ENCODE data around the gene CCDC88A.
"Not testable (repeated sequence)": the region's sequence is repeated elsewhere in the genome, so short reads cannot be mapped to it uniquely, and the experiment has no call there.

CCDC88A gene, protein sequence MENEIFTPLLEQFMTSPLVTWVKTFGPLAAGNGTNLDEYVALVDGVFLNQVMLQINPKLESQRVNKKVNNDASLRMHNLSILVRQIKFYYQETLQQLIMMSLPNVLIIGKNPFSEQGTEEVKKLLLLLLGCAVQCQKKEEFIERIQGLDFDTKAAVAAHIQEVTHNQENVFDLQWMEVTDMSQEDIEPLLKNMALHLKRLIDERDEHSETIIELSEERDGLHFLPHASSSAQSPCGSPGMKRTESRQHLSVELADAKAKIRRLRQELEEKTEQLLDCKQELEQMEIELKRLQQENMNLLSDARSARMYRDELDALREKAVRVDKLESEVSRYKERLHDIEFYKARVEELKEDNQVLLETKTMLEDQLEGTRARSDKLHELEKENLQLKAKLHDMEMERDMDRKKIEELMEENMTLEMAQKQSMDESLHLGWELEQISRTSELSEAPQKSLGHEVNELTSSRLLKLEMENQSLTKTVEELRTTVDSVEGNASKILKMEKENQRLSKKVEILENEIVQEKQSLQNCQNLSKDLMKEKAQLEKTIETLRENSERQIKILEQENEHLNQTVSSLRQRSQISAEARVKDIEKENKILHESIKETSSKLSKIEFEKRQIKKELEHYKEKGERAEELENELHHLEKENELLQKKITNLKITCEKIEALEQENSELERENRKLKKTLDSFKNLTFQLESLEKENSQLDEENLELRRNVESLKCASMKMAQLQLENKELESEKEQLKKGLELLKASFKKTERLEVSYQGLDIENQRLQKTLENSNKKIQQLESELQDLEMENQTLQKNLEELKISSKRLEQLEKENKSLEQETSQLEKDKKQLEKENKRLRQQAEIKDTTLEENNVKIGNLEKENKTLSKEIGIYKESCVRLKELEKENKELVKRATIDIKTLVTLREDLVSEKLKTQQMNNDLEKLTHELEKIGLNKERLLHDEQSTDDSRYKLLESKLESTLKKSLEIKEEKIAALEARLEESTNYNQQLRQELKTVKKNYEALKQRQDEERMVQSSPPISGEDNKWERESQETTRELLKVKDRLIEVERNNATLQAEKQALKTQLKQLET (N-terminal part only)
- 26.6 reads per million, percentile 53 among the genes with 10 or more reads in this experiment for total RNA-seq

DNA sequence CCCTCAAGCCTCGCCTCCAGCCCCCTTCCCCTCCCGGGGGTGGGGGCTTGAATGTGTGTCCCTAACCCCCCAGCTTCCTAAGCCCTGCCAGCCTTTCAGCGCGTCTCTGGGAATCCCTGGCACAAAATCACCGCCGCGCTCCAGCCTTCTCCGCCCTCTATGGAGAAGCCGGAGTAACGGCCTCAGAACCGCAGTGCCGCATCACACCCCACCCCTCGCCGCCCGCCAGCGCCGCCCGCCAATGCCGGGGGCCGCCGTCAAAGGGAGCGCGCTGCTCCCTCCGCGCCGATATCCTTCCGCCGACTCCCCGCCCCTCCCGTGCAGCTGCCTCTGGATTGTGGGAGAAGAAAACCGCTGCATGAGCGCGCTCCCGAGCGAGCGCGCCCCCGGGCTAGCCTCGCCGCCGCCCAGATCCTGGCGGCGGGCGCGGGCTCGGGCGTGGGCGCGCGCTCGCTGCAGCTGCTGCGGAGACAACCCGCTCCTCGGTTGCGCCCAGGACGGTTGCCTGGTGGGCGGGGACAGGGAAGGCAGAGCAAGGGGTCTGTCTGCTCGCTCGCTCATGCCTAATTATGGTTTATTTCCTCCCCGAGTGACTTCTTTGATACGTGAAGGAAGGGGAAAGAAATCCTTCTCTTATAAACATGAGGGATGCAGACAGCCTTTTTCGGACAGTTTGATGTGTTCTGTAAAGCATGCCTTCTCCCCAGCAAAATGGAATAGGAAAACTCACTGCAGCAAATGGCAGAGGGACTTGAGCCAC, at the start of gene CCDC88A:
Gene CCDC88A (minus strand): TSS at position 178 of the 760 bp plus-strand sequence. CDS start 777 bp downstream, outside the sequence.
- peak; percentile 78 for DNase-seq

DNA sequence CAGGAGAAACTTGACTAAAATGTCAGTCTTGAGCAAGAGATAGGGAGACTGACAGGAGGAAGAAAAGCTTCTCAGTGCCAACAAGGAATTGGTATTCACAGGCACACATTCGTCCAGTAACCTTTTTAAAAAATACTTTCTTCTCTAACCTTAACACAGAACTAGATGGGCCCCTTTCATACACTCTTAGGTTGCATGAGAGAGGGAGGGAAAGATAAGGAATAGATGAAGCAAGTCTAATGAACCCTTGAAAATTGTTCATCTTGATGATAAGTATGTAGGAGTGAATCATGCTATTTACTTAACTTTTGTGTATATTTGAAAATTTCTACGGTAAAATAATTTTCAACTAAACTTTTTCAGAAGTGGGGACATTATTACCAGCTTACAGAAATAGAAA, 42.0 kb upstream of the CCDC88A start:
- DNase-seq = no peak

DNA sequence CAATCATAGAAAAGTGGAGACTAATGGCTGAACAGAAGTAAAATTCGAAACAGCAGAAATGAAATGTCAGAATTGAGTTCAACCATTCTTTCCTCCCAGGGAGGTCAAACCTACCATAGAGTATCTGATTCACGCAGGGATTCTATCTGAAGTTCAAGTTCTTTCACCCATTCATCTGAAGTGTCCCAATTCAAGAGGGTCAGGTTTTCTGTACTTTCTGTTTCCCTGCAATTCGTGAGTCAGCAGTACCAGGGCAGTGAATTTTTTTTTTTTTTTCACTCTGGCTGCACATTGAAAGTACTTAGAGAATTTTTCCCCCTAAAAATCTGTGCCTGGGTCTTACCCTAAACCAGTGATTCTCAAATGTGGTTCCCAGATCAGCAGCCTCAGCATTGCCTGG, 40.9 kb upstream of the CCDC88A start:
- DNase-seq = no peak

DNA sequence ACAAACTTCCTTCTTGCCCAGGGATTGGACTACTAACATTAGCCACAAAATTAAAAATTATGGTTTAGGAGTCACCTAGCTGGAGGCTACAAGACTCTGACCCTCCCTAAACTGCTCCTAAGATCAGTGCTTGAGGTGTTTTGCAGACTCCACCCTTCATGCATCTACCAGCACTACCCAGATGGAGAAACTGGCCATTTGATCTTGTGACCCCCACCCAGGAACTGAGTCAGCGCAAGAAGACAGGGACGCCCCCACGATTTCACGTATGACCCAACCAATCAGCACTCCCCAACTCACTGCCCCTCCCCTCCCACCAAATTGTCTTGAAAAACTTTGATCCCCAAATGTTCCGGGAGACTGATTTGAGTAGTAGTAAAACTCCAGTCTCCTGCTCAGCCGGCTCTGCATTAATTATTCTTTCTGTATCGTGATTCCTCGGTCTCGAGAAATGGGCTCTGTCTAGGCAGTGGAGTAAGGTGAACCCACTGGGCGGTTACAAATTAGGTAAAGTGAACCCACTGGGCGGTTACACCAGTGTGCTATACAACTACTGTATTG, 40.1 kb upstream of the CCDC88A start:
- DNase-seq = no peak

DNA sequence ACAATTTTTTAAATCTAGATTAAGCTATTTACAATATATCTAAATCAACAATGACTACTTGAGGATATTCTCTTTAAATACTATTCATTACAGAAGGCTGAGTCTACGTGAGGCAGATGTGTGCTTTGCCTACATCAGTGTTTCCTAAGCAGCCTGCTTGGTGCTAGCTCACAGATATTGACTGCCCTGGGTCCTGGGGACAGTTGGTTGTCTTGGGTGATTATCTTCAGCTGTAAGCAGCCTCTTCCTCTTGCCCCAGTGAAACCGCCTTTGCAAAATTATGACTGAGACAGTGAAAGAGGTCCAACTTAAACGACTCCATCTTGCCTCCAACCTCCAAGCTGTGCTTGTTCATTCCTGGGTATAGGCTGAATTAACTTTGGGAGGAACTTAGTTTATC, 39.6 kb upstream of the CCDC88A start:
- no peak for DNase-seq

DNA sequence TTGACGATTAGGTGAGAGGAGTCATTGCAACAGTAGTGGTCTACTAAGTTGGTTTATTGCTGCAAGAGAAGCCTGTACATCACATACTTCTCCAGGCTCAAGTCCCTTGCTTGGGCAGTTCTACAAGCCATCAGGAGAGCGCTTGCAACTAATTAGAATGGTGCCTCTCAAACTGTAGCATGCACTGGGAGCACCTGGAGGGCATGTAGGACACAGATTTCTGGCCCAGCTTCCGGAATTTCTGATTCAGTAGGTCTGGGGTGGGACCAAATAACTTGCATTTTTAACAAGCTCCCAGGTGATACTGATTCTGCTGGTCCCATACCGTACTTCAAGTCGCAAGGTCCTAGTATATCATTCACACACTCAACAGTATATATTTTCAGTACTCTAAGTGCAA, 34.5 kb upstream of the CCDC88A start:
- DNase-seq = no peak

DNA sequence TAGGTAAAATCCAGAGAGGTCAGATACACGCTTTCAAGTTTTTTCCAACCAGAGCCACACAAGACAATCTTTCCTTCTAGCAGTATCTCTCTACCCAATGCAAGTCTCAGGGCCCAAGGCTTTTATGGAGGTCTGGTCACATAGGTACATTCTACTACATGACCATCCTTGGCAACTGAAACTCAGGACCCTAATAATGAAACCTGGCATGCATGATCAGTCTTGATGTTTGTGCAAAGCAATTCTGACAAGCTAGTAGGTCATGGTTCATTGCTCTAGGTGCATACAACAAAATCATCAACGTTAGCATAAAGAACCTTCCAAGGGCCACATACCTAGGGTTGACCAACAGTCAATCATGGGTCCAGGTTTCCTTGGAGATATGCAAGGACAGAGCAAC, 33.2 kb upstream of the CCDC88A start:
- DNase-seq = no peak

DNA sequence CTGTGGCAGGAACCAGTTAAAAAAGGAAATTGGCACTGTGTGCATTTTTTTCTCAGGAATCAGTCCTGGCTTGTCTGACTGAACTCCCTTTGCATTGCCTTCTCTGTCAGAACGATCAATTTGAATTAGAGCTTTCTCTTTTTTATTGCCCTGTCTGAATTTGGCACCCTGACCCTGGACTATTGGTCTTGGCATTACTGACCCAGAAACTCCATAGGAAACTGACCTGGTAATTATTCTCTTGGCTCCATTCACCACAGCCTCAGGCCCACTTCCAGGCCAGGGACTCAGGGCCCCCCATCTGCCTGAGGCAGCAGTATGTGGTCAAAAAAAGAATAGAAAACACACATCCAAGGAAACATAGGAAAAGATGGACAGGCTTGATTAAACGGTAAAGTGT, 32.0 kb upstream of the CCDC88A start:
- DNase-seq = no peak

DNA sequence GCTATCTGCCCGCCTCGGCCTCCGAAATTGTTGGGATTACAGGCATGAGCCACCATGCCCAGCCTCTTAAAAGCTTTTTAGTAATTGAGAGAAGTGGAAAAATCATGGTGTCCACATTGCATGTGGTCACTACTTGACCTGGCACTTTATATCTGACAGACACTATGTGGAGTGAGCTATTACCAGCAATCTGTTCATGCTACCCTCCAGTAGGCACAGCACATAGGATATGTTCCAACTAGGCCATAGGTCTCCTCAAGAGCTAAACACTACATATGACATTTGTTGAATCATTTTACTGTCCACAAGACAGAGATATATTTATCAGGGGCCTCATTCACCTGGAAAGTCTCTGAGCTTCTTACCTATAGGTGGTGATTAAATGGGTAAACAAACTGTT, 30.4 kb upstream of the CCDC88A start:
- not testable (repeated sequence) for DNase-seq

DNA sequence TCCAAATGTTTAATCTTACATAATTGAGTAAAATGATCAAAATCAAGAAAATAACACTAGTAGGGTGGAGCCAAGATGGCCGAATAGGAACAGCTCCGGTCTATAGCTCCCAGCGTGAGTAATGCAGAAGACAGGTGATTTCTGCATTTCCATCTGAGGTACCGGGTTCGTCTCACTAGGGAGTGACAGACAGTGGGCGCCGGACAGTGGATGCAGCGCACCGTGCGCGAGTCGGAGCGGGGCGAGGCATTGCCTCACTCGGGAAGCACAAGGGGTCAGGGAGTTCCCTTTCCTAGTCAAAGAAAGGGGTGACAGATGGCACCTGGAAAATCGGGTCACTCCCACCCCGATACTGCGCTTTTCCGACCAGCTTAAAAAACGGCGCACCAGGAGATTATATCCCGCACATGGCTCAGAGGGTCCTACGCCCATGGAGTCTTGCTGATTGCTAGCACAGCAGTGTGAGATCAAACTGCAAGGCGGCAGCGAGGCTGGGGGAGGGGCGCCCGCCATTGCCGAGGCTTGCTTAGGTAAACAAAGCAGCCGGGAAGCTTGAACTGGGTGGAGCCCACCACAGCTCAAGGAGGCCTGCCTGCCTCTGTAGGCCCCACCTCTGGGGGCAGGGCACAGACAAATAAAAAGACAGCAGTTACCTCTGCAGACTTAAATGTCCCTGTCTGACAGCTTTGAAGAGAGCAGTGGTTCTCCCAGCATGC, 22.5 kb upstream of the CCDC88A start:
- DNase-seq = not testable (repeated sequence)

DNA sequence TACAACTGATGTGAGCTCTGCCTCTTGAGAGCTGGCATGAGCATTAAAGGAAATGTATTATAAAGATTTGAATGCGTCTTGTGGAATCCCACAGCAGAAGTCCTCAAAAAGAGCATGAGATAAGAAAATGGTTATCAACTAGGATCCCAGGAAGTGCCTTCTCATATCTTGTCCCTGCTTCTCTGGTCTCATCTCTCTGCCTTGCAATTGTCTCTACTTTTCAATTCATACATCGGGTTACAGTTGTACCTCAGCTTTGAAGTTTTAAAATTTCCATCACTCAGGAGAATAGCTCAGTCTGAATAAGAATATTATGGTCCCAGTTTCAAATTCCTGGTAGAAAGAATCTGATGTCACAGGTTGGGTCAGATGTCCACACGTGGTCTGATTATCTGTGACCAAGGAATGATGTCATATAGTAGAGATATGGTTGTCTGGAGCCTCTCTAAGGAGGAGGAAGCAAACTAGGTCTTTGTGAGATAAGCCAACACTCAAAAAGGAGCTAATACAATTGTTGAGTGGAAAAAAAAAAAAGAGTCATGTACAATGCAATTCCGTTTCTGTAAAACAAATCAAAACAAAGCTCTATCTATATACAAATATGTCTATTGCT, 21.7 kb upstream of the CCDC88A start:
- DNase-seq = no peak

DNA sequence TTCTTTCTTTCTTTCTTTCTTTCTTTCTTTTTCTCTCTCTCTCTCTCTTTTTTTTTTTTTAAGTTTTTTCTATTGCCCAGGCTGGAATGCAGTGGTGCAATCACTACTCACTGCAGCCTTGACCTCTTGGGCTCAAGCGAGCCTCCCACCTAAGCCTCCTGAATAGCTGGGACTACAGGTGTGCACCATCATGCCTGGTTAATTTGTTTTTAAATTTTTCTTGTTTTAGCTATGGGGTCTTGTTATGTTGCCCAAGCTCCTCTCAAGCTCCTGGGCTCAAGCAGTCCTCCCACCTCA, 19.4 kb upstream of the CCDC88A start:
- no peak for DNase-seq

DNA sequence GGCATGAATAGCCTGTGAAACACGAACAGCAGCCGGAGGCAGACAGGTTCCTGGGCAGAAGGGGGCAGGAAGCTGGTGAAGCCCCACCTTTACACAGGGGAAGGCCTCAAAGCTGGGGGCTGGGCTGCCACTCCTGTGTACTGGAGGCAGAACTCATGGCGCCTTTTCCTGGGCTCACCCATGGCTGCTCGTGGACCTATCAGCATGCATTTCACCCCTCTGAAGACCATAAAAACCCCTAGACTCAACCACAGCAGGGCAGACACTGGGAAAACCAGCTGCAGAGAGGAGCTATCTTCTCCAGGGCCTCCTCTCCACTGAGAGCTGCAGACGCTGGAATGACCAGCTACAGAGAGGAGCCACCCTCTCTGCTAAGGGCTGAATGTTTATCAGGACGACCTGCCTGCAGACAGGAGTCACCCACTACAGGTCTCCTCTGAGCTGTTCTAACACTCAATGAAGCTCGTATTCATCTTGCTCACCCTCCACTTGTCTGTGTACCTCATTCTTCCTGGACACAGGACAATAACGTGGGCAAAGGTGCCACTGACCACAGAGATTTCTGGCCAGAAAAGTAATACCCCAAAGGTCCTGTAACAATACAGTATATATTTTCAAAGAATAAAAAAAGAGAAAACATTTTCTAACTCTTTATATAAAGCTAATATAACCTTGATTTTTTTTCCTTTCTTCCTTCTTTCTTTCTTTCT, 18.9 kb upstream of the CCDC88A start:
- DNase-seq = no peak

DNA sequence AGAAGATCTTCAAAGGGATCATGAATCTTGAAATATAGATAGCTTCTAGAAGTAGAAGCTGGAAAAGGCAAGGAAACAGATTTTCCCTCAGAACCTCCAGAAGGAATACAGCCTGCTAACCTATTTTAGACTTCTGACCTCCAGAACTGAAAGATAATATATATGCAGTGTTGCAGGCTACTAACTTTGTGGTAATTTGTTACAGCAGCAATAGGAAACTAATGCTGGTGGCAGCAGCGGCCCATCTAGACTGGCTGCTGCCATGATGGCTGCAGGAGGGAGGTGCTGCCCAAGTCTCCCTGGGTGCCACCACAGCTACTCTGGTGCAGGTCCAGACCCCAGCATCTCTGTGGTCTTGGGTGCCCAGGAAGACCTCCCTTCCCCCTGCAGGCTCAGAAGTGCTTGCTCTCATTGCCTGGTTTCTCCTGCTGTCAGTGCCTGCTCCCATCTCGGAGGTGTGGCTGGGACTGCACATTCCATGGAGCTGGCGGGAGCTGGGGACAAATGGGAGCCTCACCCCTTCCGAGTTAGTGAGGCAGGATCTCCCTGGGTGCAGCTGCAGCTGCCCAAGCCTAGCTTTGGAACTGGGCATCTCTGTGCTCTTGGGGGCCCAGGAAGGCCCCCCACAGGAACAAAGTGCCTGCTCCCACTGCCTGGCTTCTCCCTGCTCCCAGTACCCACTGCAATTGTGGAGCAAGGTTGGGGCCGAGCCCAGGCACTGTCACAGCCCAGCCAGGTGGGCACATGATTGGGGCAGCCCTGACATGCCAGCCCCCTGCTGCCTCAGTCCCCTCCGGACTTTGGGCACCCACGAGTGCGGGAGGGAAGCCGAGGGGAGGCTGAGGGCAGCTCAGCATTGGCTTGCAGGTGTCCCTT, 18.1 kb upstream of the CCDC88A start:
- no peak for DNase-seq

DNA sequence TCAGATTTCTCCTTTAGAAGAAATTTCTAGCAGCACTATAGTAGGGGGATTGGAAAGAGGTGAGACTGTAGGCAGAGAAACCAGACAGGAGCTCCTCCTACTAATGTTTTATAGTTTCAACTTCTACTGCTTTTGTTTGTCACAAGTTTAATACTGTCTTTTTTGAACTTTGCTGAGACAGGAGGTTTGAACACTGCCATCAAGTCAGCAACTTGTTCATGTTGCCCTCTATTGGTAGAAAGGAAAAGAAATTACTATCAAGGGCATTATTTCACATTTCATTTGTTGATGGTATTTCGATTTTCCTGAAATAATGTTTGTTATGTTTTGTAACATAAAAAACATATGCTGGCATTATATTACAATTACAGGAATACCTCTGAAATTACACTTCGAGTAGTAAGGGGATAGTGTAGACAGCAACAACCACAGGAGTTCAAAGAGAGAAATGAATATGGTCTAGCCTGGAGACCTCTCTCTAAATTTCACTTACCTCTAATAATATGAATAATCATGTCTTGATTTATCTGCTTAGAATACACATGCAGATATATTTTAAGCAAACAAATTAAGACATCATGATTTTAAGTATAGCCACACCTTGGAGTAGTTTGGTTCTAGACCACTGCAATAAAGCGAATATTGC, 12.4 kb upstream of the CCDC88A start:
- no peak for DNase-seq

DNA sequence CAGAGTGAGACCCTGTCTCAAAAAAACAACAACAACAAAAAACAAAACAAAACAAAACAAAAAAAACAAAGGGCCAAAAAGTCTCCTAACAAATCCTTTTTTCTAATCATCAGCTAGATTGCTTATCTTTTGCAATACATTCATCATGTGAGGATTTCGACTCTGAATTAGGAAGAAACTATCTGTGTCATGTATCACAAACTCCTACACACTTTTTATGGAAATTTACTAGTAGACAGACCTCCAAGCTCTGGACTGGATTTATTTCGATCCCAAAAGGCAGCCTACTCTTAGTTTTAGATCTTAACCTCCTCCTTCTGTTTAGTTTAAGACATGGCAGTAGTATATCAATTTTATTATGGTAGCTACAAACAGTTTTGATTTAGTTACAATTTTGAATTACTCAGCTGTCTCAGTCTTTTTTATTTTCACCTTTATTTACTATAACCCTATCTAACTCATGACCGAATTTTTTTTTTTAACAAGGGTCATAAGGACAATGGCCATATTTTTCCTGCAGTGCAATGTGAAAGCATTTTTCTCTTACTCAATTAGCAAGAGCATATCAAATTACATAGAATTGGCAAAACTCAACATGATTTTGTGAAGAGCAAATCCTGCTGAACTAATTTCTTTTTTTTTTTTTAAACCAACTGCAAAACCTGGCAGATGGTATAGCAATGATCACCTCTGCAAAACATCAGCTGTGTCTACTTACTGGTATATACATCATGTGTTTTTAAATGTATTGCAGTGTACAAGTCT, 10.7 kb upstream of the CCDC88A start:
- DNase-seq = no peak

DNA sequence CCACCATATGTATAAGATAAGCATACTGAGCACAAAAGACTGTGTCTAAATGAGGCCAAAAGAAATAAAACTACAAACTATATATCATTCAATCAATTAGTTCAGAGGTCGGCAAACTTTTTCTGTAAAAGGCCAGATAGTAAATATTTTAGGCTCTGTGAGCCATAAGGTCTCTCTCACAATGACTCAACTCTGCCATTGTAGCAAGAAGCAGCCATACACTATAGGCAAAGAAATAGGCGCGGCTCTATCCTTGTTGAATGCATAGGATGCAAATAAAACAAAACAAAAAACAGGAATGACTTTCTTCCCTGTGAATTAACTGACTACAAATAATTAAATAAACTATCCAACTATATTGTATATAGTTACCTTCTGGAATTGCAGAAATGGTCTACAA, 8.6 kb upstream of the CCDC88A start:
- no peak for DNase-seq

DNA sequence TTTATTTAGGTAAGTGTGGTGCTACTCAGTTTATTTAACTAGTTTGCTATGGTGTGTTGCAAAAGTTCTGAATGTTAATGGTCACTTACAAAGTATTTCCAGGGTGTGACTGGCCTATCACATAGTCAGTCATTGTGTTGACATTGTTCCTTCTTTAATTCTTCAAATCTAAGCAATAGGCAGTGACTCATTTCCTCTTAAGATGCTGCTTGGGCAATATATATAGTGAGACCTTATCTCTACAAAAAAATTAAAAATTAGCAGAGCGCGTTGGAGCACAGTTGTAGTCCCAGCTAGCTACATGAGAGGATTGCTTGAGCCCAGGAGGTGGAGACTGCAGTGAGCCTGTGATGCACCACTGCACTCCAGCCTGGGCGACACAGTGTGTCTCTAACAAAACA, 5.8 kb upstream of the CCDC88A start:
- DNase-seq = no peak
